HepG2 (cell line): ENCODE data around the gene SH3BGRL2.

Experiments
- ARNT ChIP-seq: fragments of 450-650 bp; IDR thresholded peaks from 2 replicates; pipeline ENCODE4 v1.6.1; 2017
- ASH2L ChIP-seq: fragments of 300-600, 200-600 bp; sonication (generic); IDR thresholded peaks from 2 replicates; pipeline ENCODE4 v1.7.0; 2017; ENCODE audit warnings: low read depth, mild to moderate bottlenecking, moderate library complexity, mixed read lengths, low read length; ENCODE audit not compliant: insufficient read length
- FOXM1 ChIP-seq: sonication (generic); formaldehyde crosslinking; IDR thresholded peaks from 2 replicates; pipeline ENCODE4 v1.5.0; 2020; ENCODE audit warnings: missing genetic modification reagents
- HIVEP1 ChIP-seq: sonication (generic); formaldehyde crosslinking; IDR thresholded peaks from 2 replicates; pipeline ENCODE4 v1.4.0; 2020; ENCODE audit warnings: mild to moderate bottlenecking, missing genetic modification reagents
- MAX ChIP-seq: IDR thresholded peaks from 2 replicates; pipeline ENCODE4 v1.6.1; 2012; ENCODE audit warnings: inconsistent platforms
- NCOA5 ChIP-seq: sonication (generic); formaldehyde crosslinking; IDR thresholded peaks from 2 replicates; pipeline ENCODE4 v1.4.0; 2020; ENCODE audit warnings: missing genetic modification reagents
- POLR2AphosphoS2 ChIP-seq: IDR thresholded peaks from 2 replicates; pipeline ENCODE4 v1.6.1; 2011; ENCODE audit warnings: low read depth, low read length, improper control_type of control experiment
- RELA ChIP-seq: sonication (generic); formaldehyde crosslinking; IDR thresholded peaks from 2 replicates; pipeline ENCODE4 v1.4.0; 2020; ENCODE audit warnings: missing genetic modification reagents
- REPIN1 ChIP-seq: sonication (generic); formaldehyde crosslinking; IDR thresholded peaks from 2 replicates; pipeline ENCODE4 v1.8.0; 2022; ENCODE audit warnings: missing genetic modification reagents, low read depth, mild to moderate bottlenecking, borderline replicate concordance
- SMC3 ChIP-seq: IDR thresholded peaks from 2 replicates; pipeline ENCODE4 v1.6.1; 2011; ENCODE audit warnings: low read length, improper control_type of control experiment
- ZNF121 ChIP-seq: sonication (generic); formaldehyde crosslinking; IDR thresholded peaks from 2 replicates; pipeline ENCODE4 v1.5.0; 2020; ENCODE audit warnings: mild to moderate bottlenecking, missing genetic modification reagents
- ZSCAN5A ChIP-seq: sonication (generic); formaldehyde crosslinking; IDR thresholded peaks from 2 replicates; pipeline ENCODE4 v1.8.0; 2022; ENCODE audit warnings: mild to moderate bottlenecking, missing genetic modification reagents, borderline replicate concordance
- TF ChIP-seq, protein P1 (sequence below): sonication (generic); formaldehyde crosslinking; IDR thresholded peaks from 2 replicates; pipeline ENCODE4 v1.5.0; 2020; ENCODE audit warnings: mild to moderate bottlenecking, missing genetic modification reagents, moderate library complexity
- TF ChIP-seq, protein P2 (sequence below), 2 experiments: IDR thresholded peaks; 2 replicates each; pipeline ENCODE4 v1.6.1; 2011 to 2012; ENCODE audit warnings: low read length in 2 of 2, borderline replicate concordance in 1 of 2, low read depth in 1 of 2, mild to moderate bottlenecking in 1 of 2, moderate library complexity in 1 of 2

DNA sequence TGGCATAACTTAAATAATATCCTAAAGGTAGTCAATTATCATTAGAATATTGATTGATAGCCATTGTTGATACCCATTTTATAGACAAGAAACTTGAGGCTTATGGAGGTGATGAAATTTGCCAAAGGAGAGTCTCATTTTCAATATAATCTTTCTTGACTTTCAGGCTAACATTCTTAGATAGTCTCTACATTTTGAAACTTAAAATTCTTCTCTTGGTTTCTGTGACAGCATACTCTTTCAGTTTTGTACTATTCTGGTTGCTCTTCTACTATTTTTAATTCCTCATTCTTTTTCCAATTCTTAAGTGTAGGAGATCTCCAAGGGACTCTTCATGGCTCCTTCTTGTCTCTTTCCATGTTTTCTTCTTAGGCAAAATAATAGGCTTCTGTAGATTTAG, 3.7 kb upstream of the SH3BGRL2 start:
- TF ChIP-seq FOXM1 (CRISPR knock-in tag) (no peak), MAX (no peak), ASH2L (no peak), REPIN1 (no peak), SMC3 (no peak), ZNF121 (CRISPR knock-in tag) (no peak), POLR2AphosphoS2 (no peak), ZSCAN5A (CRISPR knock-in tag) (no peak), NCOA5 (CRISPR knock-in tag) (no peak), HIVEP1 (no peak), ARNT (no peak), RELA (no peak)
- TF ChIP-seq, protein P1, sequence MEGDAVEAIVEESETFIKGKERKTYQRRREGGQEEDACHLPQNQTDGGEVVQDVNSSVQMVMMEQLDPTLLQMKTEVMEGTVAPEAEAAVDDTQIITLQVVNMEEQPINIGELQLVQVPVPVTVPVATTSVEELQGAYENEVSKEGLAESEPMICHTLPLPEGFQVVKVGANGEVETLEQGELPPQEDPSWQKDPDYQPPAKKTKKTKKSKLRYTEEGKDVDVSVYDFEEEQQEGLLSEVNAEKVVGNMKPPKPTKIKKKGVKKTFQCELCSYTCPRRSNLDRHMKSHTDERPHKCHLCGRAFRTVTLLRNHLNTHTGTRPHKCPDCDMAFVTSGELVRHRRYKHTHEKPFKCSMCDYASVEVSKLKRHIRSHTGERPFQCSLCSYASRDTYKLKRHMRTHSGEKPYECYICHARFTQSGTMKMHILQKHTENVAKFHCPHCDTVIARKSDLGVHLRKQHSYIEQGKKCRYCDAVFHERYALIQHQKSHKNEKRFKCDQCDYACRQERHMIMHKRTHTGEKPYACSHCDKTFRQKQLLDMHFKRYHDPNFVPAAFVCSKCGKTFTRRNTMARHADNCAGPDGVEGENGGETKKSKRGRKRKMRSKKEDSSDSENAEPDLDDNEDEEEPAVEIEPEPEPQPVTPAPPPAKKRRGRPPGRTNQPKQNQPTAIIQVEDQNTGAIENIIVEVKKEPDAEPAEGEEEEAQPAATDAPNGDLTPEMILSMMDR (CRISPR knock-in tag), result no peak
- TF ChIP-seq, protein P2, sequence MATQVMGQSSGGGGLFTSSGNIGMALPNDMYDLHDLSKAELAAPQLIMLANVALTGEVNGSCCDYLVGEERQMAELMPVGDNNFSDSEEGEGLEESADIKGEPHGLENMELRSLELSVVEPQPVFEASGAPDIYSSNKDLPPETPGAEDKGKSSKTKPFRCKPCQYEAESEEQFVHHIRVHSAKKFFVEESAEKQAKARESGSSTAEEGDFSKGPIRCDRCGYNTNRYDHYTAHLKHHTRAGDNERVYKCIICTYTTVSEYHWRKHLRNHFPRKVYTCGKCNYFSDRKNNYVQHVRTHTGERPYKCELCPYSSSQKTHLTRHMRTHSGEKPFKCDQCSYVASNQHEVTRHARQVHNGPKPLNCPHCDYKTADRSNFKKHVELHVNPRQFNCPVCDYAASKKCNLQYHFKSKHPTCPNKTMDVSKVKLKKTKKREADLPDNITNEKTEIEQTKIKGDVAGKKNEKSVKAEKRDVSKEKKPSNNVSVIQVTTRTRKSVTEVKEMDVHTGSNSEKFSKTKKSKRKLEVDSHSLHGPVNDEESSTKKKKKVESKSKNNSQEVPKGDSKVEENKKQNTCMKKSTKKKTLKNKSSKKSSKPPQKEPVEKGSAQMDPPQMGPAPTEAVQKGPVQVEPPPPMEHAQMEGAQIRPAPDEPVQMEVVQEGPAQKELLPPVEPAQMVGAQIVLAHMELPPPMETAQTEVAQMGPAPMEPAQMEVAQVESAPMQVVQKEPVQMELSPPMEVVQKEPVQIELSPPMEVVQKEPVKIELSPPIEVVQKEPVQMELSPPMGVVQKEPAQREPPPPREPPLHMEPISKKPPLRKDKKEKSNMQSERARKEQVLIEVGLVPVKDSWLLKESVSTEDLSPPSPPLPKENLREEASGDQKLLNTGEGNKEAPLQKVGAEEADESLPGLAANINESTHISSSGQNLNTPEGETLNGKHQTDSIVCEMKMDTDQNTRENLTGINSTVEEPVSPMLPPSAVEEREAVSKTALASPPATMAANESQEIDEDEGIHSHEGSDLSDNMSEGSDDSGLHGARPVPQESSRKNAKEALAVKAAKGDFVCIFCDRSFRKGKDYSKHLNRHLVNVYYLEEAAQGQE (IDR thresholded peaks at IDR 0.05; ENCODE audit: borderline replicate concordance in 1 of 2, low read depth in 1 of 2, low read length in 2 of 2), result no peak
